Activated CD8-positive, alpha-beta memory T cell treated with anti-CD3 and anti-CD28 coated beads for 4 hours (primary cell): ENCODE results near the gene TMEM144.
"Not testable (repeated sequence)": the region's sequence is repeated elsewhere in the genome, so short reads cannot be mapped to it uniquely, and the experiment has no call there.

Experiments
- DNase-seq, 2 donors: peaks; one replicate each; pipeline ENCODE4 v3.0.0-alpha.2; 2020; ENCODE audit warnings: low read depth in 2 of 2

The TMEM144 gene

DNA sequence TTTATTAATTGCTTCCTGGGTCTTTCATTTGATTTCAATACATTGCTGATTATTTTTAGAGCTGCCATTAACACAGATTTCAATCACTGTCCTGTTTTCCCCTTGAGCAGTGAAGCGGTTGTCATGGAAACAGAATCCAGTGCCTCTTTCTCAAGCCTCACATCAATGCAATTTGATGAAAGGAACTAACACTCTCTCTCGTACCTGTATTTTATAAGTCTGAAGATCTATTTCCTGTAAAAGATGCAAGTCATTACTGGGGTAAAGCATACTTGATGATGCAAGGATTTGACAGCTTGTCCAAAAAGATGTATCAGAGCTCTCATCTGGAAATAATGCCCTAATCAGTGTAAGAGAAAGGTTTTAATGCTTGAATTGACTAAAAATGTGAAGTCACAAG is 19.6 kb upstream of the TMEM144 start:
- no peak for DNase-seq

DNA sequence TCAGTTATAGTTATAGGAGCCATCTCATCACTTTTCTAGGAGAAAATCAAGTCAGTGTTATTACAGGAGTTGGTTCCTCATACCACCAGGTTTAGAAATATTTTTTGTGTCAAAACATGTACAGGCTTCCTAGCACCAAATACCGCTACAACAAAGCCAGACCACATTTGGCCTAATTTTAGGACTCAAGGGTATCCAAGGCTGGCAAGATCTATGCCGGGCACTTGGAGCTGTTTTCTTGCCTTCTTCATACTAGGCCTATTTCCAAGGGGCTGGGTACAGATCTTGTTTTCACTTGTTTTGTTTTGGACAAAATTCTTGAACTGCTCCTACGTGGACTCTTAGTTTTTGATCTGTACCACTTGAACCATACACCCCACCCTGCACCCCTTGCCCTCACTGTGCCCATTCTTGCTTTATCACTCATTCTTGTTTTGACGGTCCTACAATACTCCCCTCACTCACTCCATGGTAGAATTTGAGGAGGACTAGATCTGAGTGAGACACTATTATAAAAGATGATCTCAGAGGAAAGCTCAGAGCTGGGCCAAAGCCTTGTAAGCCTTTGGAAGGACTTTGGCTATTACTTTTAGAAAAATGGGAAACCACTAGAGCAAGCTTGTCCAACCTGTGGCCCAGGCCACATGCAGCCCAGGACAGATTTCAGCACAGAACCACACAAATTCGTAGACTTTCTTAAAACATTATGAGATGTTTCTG is 17.7 kb upstream of the TMEM144 start:
- no peak for DNase-seq

DNA sequence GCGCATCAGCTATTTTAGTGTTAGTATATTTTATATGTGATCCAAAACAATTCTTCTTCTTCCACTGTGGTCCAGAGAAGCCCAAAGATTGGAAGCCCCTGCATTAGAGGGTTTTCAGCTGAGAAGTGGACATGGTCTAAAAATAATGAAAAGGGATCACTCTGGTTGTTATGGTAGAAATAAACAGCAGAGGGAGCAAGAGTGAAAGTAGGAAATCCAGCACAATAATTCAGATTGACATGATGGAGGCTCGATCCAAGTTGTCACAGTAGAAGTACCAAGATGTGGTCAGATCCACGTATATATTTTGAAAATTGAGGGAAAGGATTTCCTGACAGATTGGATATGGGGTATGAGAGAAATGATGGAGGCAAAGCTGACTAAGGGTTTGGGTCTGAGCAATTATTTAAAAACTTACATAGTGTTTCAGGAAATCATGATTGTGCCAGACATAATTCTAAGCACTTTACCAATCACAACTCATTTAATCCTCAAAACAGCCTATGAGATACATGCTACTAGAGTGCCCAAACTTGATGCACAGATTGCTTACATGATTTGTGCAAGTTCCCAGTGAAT is 17.0 kb upstream of the TMEM144 start:
- DNase-seq = no peak

DNA sequence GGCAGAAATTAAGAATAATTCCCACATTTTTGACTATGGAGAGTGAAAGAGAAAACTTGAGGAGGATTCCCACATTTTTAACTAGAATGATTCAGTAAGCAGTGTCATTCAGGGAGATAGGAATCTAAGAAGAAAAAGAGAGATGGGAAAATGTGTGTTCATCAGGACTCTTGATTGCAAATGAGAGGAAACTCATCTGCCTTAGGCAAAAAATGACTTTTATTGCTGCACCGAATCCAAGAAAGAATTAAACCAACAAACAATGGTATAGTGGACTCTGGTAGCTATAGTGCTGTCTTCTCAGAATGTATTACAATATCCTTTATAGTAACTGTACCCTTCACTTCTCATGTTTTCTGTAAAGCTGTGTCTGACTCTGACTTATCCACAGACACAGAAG is 15.0 kb upstream of the TMEM144 start:
- DNase-seq = no peak

GRCh38 chr4:158197194-158197776 is 13.0 kb upstream of the TMEM144 start:
- DNase-seq = no peak

GRCh38 chr4:158200214-158200613 is 10.1 kb upstream of the TMEM144 start:
- DNase-seq = no peak

- DNase-seq = no peak
Measured at GRCh38 chr4:158201322-158201721, 9.0 kb upstream of the TMEM144 start.

GRCh38 chr4:158201876-158202275 is 8.4 kb upstream of the TMEM144 start:
- no peak for DNase-seq

DNA sequence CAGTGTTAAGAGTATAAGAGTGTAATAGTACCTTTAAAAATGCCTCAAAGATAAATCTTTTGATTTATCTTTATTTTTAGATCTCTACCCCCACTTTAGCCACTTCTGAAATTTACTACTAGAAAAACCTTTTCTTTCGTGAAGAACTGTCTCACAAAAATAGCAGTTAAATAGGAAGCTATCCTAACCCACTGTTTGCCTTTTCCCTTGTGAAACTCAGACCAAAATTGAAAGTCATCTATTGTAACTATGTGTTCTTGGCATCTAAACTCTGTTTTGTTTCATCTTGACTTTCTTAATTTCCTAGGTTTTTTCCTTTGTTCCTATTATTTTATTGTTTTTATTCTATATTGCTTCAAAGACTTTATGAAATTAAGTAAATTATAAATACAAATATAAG is 7.8 kb upstream of the TMEM144 start:
- DNase-seq = no peak

DNA sequence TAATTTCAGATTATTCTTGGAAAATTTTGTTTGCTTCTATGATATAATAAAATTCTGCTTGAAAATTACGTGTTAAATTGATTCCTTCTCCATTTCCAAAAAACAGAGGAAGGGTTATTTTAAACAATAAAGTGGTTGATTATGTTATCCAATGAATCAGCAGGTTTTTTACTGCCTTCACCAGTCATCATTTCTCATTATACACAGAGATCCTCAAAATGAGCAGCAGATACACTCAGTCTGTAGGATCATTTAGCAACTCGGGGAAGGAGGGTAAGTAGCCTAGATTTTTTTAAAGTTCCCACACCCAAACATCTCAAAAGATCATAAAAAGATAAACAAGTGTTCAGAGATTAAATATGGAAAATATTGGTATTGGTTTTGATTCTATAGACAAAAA is 6.8 kb upstream of the TMEM144 start:
- no peak for DNase-seq

DNA sequence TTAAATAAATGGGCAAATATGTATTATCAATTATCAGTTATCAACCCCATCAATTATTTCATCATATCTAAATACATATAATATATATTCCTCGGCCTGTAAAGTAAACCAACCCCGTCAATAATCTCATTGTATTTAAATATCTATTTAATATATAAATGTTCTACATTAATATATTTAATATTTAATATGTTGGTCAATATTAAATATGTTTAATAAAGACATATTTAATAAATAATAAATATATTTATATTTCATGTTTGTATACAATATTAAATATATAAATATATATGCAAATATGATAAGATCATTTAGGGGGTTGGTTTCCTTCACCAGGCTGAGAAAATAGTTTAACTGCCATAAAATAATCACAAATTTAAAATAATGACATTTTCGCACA is 6.4 kb upstream of the TMEM144 start:
- no peak for DNase-seq

GRCh38 chr4:158208963-158209640 is 1.2 kb upstream of the TMEM144 start:
- no peak for DNase-seq

DNA sequence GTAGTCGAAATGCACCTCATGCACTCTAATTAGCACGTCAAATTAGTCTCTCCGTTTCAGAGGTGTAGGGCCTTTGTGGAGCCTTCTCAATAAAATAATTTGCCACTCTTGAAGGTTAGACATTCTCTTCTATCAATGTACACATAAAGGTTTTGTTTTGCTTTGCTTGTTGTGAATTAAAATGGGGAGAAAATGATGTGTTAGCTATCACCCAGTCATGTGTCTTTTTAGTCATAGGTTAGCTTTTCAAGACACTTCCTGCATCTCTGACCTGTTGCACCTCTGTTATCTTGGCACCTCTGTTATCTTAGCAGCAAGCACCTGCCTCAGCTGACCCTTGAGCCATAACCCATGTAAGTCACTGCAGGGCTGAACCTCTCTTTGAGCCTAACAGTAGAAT is 936 bp downstream of the TMEM144 start:
- no peak for DNase-seq

GRCh38 chr4:158213466-158213865 is 3.2 kb downstream of the TMEM144 start:
- DNase-seq = no peak

- DNase-seq = no peak
Measured at GRCh38 chr4:158214856-158215255, 4.6 kb downstream of the TMEM144 start.

GRCh38 chr4:158217763-158218162 is 7.5 kb downstream of the TMEM144 start:
- DNase-seq = no peak

GRCh38 chr4:158219623-158220022 is 9.3 kb downstream of the TMEM144 start:
- no peak for DNase-seq

- DNase-seq = not testable (repeated sequence)
Measured at GRCh38 chr4:158224318-158224717, 14.0 kb downstream of the TMEM144 start.

GRCh38 chr4:158224999-158225398 is 14.7 kb downstream of the TMEM144 start:
- not testable (repeated sequence) for DNase-seq

- DNase-seq = not testable (repeated sequence)
Measured at GRCh38 chr4:158227880-158228279, 17.6 kb downstream of the TMEM144 start.

- DNase-seq = not testable (repeated sequence)
Measured at GRCh38 chr4:158228399-158228798, 18.1 kb downstream of the TMEM144 start.

GRCh38 chr4:158229768-158230167 is 19.5 kb downstream of the TMEM144 start:
- no peak for DNase-seq

DNA sequence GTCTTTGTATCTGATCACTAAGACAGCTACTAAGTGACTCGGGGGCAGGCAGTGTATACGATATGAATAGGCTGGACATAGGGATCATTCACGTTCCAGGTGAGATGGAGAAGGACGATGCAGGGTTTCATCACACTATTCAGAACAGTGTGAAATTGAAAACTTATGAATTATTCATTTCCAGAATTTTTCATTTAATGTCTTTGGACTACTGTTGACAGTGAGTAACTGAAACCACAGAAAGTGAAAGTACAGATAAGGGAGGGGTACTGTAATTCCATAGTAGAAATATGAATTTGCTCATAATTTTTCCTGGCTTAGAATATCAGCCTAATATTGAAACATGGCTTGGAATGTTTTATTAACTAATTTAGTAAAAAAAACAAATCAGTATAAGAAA is 24.4 kb downstream of the TMEM144 start:
- DNase-seq = no peak
